Neural cell (in vitro differentiated cells): ENCODE results near the gene EHD4. TPM values are rescaled to one million over a fixed set of nuclear protein-coding genes. Genes with fewer than 3 reads are reported as not detected.

ENCODE experiments used
- H2AFZ ChIP-seq: fragments of 200-600, 300-800 bp; sonication (generic), shearing (Covaris generic); 2 replicates; pipeline ENCODE4 v1.6.0; 2014; ENCODE audit warnings: low read depth, mild to moderate bottlenecking, antibody characterized with exemption, low read length, moderate library complexity
- H3F3A ChIP-seq: fragments of 200-600 bp; shearing (Covaris generic); 2 replicates; pipeline ENCODE4 v1.6.1; 2016; ENCODE audit warnings: mild to moderate bottlenecking, moderate library complexity, mixed read lengths, antibody characterized with exemption, low read length; ENCODE audit not compliant: insufficient read depth, poor library complexity, severe bottlenecking
- H3K27ac ChIP-seq: fragments of 200-600, 300-800 bp; sonication (generic), shearing (Covaris generic); 2 replicates; pipeline ENCODE4 v1.5.1; 2014; ENCODE audit warnings: mild to moderate bottlenecking, low read length, moderate library complexity
- H3K27me3 ChIP-seq: fragments of 300-800, 200-600 bp; sonication (generic), shearing (Covaris generic); 2 replicates; pipeline ENCODE4 v1.6.0; 2014; ENCODE audit warnings: mild to moderate bottlenecking, low read depth, low read length, moderate library complexity; ENCODE audit not compliant: insufficient read depth
- H3K36me3 ChIP-seq: fragments of 300-800, 200-600 bp; sonication (generic), shearing (Covaris generic); 2 replicates; pipeline ENCODE4 v1.5.1; 2014; ENCODE audit warnings: mild to moderate bottlenecking, antibody characterized with exemption, low read length, moderate library complexity; ENCODE audit not compliant: insufficient read depth
- H3K4me2 ChIP-seq: fragments of 300-800, 200-600 bp; sonication (generic), shearing (Covaris generic); 2 replicates; pipeline ENCODE4 v1.6.0; 2014; ENCODE audit warnings: mild to moderate bottlenecking, low read length
- H3K4me3 ChIP-seq: fragments of 300-800, 200-600 bp; sonication (generic), shearing (Covaris generic); 2 replicates; pipeline ENCODE4 v1.5.1; 2014; ENCODE audit warnings: mild to moderate bottlenecking, low read length, moderate library complexity
- H3K79me2 ChIP-seq: fragments of 200-600 bp; shearing (Covaris generic); replicated peaks from 2 replicates; pipeline ENCODE4 v1.6.0; 2014; ENCODE audit warnings: mild to moderate bottlenecking, low read length, moderate library complexity; ENCODE audit not compliant: insufficient read depth
- H3K9ac ChIP-seq: fragments of 300-800, 200-600 bp; sonication (generic), shearing (Covaris generic); 2 replicates; pipeline ENCODE4 v1.6.1; 2016; ENCODE audit warnings: mild to moderate bottlenecking, low read length, mixed read lengths
- H3K9me2 ChIP-seq: fragments of 200-600 bp; shearing (Covaris generic); 2 replicates; pipeline ENCODE4 v1.6.1; 2016; ENCODE audit warnings: mild to moderate bottlenecking, low read length, mixed read lengths; ENCODE audit not compliant: insufficient read depth
- H3K9me3 ChIP-seq: fragments of 200-600, 300-800 bp; sonication (generic), shearing (Covaris generic); 2 replicates; pipeline ENCODE4 v1.6.1; 2016; ENCODE audit warnings: mild to moderate bottlenecking, mixed run types, low read length, moderate library complexity, mixed read lengths
- H4K20me1 ChIP-seq: fragments of 200-600 bp; shearing (Covaris generic); 2 replicates; pipeline ENCODE4 v1.6.1; 2016; ENCODE audit warnings: mild to moderate bottlenecking, mixed run types; ENCODE audit not compliant: insufficient read depth
- EP300 ChIP-seq: fragments of 450-650 bp; conservative IDR thresholded peaks from 2 replicates; pipeline ENCODE4 v1.6.1; 2014; ENCODE audit warnings: antibody characterized with exemption, mild to moderate bottlenecking, moderate library complexity; ENCODE audit not compliant: poor library complexity, severe bottlenecking
- EZH2 ChIP-seq: fragments of 200-600, 300-800 bp; shearing (Covaris generic), sonication (generic); IDR thresholded peaks from 2 replicates; pipeline ENCODE4 v1.6.1; 2014; ENCODE audit warnings: antibody characterized with exemption, low read length, borderline replicate concordance, mild to moderate bottlenecking; ENCODE audit not compliant: insufficient read depth, poor library complexity, severe bottlenecking
- MXI1 ChIP-seq: fragments of 450-650 bp; conservative IDR thresholded peaks from 2 replicates; pipeline ENCODE4 v1.6.1; 2014; ENCODE audit warnings: antibody characterized with exemption, mild to moderate bottlenecking; ENCODE audit not compliant: poor library complexity, severe bottlenecking
- POLR2AphosphoS5 ChIP-seq: IDR thresholded peaks from 2 replicates; pipeline ENCODE4 v1.6.1; 2012
- RAD21 ChIP-seq: fragments of 450-650 bp; conservative IDR thresholded peaks from 2 replicates; pipeline ENCODE4 v1.6.1; 2014; ENCODE audit warnings: antibody characterized with exemption, mild to moderate bottlenecking, moderate library complexity
- REST ChIP-seq: IDR thresholded peaks from 2 replicates; pipeline ENCODE4 v1.6.1; 2012; ENCODE audit warnings: borderline replicate concordance
- SMC3 ChIP-seq: fragments of 450-650 bp; conservative IDR thresholded peaks from 2 replicates; pipeline ENCODE4 v1.6.1; 2014; ENCODE audit warnings: antibody characterized with exemption, mild to moderate bottlenecking, moderate library complexity; ENCODE audit not compliant: poor library complexity
- TAF1 ChIP-seq: IDR thresholded peaks from 2 replicates; pipeline ENCODE4 v1.6.1; 2012; ENCODE audit warnings: low read depth
- polyA plus RNA-seq: library from polyadenylated mRNA; depleted of rRNA; stranded (reverse); fragments of >200 nt; gene quantifications from 2 replicates; pipeline ENCODE4 v1.2.3, GENCODE V29; 2014
- TF ChIP-seq, protein P1 (sequence below): fragments of 450-650 bp; IDR thresholded peaks from 2 replicates; pipeline ENCODE4 v1.5.1; 2014; ENCODE audit warnings: antibody characterized with exemption, mild to moderate bottlenecking, moderate library complexity; ENCODE audit not compliant: poor library complexity, severe bottlenecking

Gene EHD4
- polyA plus RNA-seq, 1 donor from 2014 or later = 0.09 TPM

GRCh38 chr15:41893422-41894250 is 78.7 kb downstream of the EHD4 start, which contains the start of gene SPTBN5:
Gene SPTBN5 (minus strand): TSS chr15:41894053. CDS start chr15:41893497, 556 bp downstream.
- Histone ChIP-seq H3K9ac (no peak within 1 kb of the TSS), H3K9me3 (no peaks in the 10 kb centered on the region), H3K4me2 (no peak within 1 kb of the TSS), H3K79me2 (no peaks in the 10 kb centered on the region), H3K9me2 (no peaks in the 10 kb centered on the region), H3F3A (no peaks in the 10 kb centered on the region), H3K27ac (no peak within 1 kb of the TSS), H3K36me3 (no peaks in the 10 kb centered on the region), H3K27me3 (no peaks in the 10 kb centered on the region), H2AFZ (no peak within 1 kb of the TSS), H3K4me3 (no peak within 1 kb of the TSS), H4K20me1 (no peaks in the 10 kb centered on the region)
- TF ChIP-seq EZH2 (no peak), SMC3 (no peak), RAD21 (no peak), REST (no peak), MXI1 (no peak), TAF1 (no peak), EP300 (no peak), POLR2AphosphoS5 (no peak)
- TF ChIP-seq, protein P1, sequence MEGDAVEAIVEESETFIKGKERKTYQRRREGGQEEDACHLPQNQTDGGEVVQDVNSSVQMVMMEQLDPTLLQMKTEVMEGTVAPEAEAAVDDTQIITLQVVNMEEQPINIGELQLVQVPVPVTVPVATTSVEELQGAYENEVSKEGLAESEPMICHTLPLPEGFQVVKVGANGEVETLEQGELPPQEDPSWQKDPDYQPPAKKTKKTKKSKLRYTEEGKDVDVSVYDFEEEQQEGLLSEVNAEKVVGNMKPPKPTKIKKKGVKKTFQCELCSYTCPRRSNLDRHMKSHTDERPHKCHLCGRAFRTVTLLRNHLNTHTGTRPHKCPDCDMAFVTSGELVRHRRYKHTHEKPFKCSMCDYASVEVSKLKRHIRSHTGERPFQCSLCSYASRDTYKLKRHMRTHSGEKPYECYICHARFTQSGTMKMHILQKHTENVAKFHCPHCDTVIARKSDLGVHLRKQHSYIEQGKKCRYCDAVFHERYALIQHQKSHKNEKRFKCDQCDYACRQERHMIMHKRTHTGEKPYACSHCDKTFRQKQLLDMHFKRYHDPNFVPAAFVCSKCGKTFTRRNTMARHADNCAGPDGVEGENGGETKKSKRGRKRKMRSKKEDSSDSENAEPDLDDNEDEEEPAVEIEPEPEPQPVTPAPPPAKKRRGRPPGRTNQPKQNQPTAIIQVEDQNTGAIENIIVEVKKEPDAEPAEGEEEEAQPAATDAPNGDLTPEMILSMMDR = no peak

DNA sequence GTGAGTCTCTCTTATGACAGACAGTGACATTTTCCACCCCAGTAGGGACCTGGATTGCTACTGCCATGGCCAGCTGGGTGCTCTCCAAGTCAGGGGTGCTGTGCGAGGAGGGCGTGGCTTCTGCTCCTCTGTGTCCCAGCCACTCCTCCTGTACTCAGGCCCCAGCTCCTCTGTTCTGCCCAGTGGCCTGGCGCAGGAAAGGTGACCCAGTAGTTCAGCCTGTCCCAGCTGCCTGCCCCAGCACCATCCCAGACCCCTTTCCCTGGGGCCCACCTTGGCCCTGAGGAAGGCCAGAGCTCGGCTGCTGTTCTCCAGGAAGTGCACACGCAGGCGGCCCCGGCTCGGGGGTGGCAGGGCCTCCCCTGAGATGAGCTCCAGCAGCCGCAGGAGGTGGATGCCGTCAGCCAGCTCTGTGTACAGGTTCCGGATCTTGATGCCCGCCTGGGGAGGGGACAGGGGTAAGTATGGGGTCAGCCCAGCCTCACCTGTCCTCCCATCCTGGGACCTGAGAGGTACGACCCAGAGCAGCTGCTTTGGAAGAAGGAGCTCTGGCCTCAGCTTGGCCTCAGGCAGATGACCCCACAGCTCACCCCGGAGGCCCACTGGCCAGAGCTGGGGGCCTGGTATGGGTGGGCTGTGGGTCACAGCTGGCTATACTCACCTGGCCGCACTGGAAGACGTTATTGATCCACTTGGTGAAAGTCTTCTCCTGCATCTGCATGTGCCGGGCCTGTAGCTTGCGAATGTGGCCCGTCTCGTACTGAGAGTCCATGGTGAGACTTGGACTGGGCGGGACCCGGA is 79.5 kb downstream of the EHD4 start:
- Histone ChIP-seq H3F3A (no peaks in the 10 kb centered on the region), H3K4me3 (no peak overlapping the region), H3K36me3 (no peaks in the 10 kb centered on the region), H4K20me1 (no peaks in the 10 kb centered on the region), H3K27me3 (no peaks in the 10 kb centered on the region), H3K79me2 (no peaks in the 10 kb centered on the region), H3K9me2 (no peaks in the 10 kb centered on the region), H2AFZ (no peak overlapping the region), H3K4me2 (no peak overlapping the region), H3K9me3 (no peaks in the 10 kb centered on the region), H3K9ac (no peak overlapping the region), H3K27ac (no peak overlapping the region)
- no peak for TF ChIP-seq EP300
- no peak for TF ChIP-seq POLR2AphosphoS5
- no peak for TF ChIP-seq TAF1
- TF ChIP-seq SMC3 = no peak
- TF ChIP-seq EZH2 = no peak
- no peak for TF ChIP-seq MXI1
